ENCODE measurements around the gene MOXD1. TPM values are rescaled to one million over a fixed set of nuclear protein-coding genes. Genes with fewer than 3 reads are reported as not detected.

The MOXD1 gene
- total RNA-seq, 1 donor = 19.5 TPM

DNA sequence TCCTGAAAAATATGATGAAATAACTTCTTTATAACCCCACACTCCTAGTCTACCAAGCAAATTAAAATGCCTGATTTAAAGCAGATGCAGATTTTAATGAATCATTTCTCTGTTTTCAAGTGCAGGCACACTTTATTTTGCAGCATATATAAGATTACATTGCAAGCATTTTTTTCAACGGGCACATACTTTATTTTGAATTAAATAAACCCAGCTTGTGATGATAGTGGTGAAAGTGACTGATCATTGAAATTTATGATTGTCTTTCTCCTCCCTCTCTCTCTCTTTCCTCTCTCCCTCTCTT lies 12.2 kb upstream of the MOXD1 start:
- Histone ChIP-seq H3K27ac (ENCODE audit: low read depth, low read length) (peak overlapping the region; percentile 54), H2AFZ (ENCODE audit: low read length) (no peak overlapping the region), H3K4me3 (ENCODE audit: insufficient read depth, low read length) (no peak overlapping the region), H3K4me2 (ENCODE audit: insufficient read depth, low read length) (peak overlapping the region; percentile 42), H3K27me3 (ENCODE audit: insufficient read depth, low read length) (no peaks in the 10 kb centered on the region), H3K79me2 (ENCODE audit: insufficient read depth, low read length) (no peaks in the 10 kb centered on the region), H4K20me1 (ENCODE audit: insufficient read depth, low read length) (no peaks in the 10 kb centered on the region), H3K4me1 (ENCODE audit: insufficient read depth, low read length) (peaks cover 27% of the 10 kb centered on the region), H3K36me3 (ENCODE audit: insufficient read depth, low read length) (no peaks in the 10 kb centered on the region), H3K9me3 (ENCODE audit: low read depth, low read length) (no peaks in the 10 kb centered on the region)
- TF ChIP-seq, protein P1, sequence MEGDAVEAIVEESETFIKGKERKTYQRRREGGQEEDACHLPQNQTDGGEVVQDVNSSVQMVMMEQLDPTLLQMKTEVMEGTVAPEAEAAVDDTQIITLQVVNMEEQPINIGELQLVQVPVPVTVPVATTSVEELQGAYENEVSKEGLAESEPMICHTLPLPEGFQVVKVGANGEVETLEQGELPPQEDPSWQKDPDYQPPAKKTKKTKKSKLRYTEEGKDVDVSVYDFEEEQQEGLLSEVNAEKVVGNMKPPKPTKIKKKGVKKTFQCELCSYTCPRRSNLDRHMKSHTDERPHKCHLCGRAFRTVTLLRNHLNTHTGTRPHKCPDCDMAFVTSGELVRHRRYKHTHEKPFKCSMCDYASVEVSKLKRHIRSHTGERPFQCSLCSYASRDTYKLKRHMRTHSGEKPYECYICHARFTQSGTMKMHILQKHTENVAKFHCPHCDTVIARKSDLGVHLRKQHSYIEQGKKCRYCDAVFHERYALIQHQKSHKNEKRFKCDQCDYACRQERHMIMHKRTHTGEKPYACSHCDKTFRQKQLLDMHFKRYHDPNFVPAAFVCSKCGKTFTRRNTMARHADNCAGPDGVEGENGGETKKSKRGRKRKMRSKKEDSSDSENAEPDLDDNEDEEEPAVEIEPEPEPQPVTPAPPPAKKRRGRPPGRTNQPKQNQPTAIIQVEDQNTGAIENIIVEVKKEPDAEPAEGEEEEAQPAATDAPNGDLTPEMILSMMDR (IDR thresholded peaks at IDR 0.05; ENCODE audit: extremely low read depth, low read depth, low read length) = no peak
- no peak for DNase-seq (ENCODE audit: insufficient read length, low spot score, missing footprints)

DNA sequence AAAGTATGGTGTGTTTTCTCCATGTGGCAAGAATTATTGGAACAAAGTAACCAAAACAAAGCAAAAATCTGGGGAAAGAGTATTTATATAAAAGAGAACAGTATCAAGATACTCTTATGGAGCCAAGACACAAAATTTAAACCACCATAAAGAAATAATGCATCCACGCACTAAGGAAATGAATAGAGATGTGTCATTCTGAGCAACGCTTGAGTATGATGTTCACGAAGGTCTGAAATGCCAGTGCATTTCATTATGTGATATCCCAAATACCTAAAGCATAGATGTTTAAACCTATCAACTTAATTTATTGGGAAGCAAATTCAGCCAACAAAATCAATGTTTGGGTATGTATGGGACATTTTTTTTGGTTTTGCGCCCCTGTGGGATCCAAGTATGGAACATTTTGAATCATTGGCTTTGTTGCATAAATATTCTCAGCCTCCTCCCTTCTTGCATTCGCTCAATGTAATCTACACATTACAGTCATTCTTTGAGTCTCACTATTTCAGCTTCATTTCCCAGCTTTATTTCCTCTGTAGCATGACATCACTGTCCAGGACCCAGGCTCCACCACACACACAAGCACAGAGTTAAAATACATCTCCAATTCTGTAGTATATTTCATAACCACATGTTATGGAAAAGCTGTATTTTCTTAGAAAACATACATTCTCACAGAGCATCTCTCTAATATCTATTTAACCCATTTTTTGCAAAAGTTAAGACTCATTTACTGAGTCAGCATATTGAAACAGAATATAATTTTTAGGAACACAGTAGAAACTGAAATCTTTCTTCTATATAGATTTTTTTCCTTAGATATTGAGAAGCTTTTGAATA lies 11.6 kb upstream of the MOXD1 start:
- TF ChIP-seq, protein P1 (IDR thresholded peaks at IDR 0.05; ENCODE audit: extremely low read depth, low read depth, low read length) = no peak
- H3K27ac ChIP-seq (ENCODE audit: low read depth, low read length) = peak overlapping the region; percentile 54
- no peaks in the 10 kb centered on the region for H3K36me3 ChIP-seq (ENCODE audit: insufficient read depth, low read length)
- H4K20me1 ChIP-seq (ENCODE audit: insufficient read depth, low read length) = no peaks in the 10 kb centered on the region
- peak overlapping the region; percentile 14 for H3K4me3 ChIP-seq (ENCODE audit: insufficient read depth, low read length)
- H2AFZ ChIP-seq (ENCODE audit: low read length) = no peak overlapping the region
- H3K27me3 ChIP-seq (ENCODE audit: insufficient read depth, low read length) = no peaks in the 10 kb centered on the region
- no peaks in the 10 kb centered on the region for H3K79me2 ChIP-seq (ENCODE audit: insufficient read depth, low read length)
- H3K4me1 ChIP-seq (ENCODE audit: insufficient read depth, low read length) = peaks cover 27% of the 10 kb centered on the region
- H3K4me2 ChIP-seq (ENCODE audit: insufficient read depth, low read length) = peak overlapping the region; percentile 42
- H3K9me3 ChIP-seq (ENCODE audit: low read depth, low read length) = no peaks in the 10 kb centered on the region
- peak; percentile 44 for DNase-seq (ENCODE audit: insufficient read length, low spot score, missing footprints)

DNA sequence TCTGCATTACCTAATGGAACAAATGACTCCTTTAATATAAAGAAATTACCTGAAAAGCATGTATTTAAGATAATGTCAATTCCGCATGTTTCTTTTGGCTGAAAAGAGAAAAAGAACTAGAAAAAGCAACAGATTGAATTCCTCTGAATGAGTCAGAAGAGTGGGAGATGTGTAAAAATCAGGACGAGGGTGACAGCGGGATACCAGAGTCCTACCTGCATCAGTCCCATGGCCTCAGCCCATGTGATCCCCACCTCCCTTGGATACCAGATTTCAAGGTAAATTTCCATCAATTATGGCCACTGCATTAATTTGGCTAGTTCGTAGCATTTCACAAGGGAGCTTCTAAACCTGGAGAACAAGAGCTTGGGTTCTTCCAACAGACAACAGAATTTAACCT lies 10.0 kb upstream of the MOXD1 start:
- Histone ChIP-seq H2AFZ (ENCODE audit: low read length) (no peak overlapping the region), H3K27me3 (ENCODE audit: insufficient read depth, low read length) (no peaks in the 10 kb centered on the region), H4K20me1 (ENCODE audit: insufficient read depth, low read length) (no peaks in the 10 kb centered on the region), H3K79me2 (ENCODE audit: insufficient read depth, low read length) (no peaks in the 10 kb centered on the region), H3K36me3 (ENCODE audit: insufficient read depth, low read length) (no peaks in the 10 kb centered on the region), H3K4me1 (ENCODE audit: insufficient read depth, low read length) (peaks cover 27% of the 10 kb centered on the region), H3K4me2 (ENCODE audit: insufficient read depth, low read length) (no peak overlapping the region), H3K4me3 (ENCODE audit: insufficient read depth, low read length) (no peak overlapping the region), H3K27ac (ENCODE audit: low read depth, low read length) (no peak overlapping the region), H3K9me3 (ENCODE audit: low read depth, low read length) (no peaks in the 10 kb centered on the region)
- TF ChIP-seq, protein P1 (IDR thresholded peaks at IDR 0.05; ENCODE audit: extremely low read depth, low read depth, low read length) = no peak
- DNase-seq (ENCODE audit: insufficient read length, low spot score, missing footprints) = no peak

DNA sequence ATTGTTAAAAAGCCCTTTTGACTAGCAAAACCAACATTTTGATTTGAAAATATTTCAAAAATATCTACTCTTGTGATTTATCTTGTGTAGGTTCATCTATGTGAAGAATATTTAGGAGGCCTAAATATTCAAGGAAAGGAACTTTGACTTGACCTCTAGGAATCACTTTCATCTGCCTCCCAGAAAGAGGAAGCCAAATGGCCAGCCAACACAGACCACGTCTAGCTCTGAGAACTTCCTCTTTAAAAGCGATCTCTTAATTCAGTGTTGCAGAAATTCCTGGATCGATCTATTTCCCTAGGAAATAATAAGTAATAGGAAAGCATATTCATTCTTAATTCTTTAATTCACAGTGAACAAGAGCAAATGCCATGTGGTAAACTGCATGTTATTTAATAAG lies 9.6 kb upstream of the MOXD1 start:
- no peak overlapping the region for H3K4me2 ChIP-seq (ENCODE audit: insufficient read depth, low read length)
- no peaks in the 10 kb centered on the region for H4K20me1 ChIP-seq (ENCODE audit: insufficient read depth, low read length)
- no peaks in the 10 kb centered on the region for H3K9me3 ChIP-seq (ENCODE audit: low read depth, low read length)
- no peaks in the 10 kb centered on the region for H3K36me3 ChIP-seq (ENCODE audit: insufficient read depth, low read length)
- TF ChIP-seq, protein P1 (IDR thresholded peaks at IDR 0.05; ENCODE audit: extremely low read depth, low read depth, low read length) = no peak
- H3K27ac ChIP-seq (ENCODE audit: low read depth, low read length) = no peak overlapping the region
- H3K4me3 ChIP-seq (ENCODE audit: insufficient read depth, low read length) = no peak overlapping the region
- peaks cover 32% of the 10 kb centered on the region for H3K4me1 ChIP-seq (ENCODE audit: insufficient read depth, low read length)
- DNase-seq (ENCODE audit: insufficient read length, low spot score, missing footprints) = no peak
- no peaks in the 10 kb centered on the region for H3K27me3 ChIP-seq (ENCODE audit: insufficient read depth, low read length)
- H3K79me2 ChIP-seq (ENCODE audit: insufficient read depth, low read length) = no peaks in the 10 kb centered on the region
- H2AFZ ChIP-seq (ENCODE audit: low read length) = no peak overlapping the region

All from osteoblast (primary cell).